ENCODE results near the gene TIGD3.
A peak's percentile ranks its signal among the peaks of the same experiment; 100 is the strongest.

TIGD3 gene, protein sequence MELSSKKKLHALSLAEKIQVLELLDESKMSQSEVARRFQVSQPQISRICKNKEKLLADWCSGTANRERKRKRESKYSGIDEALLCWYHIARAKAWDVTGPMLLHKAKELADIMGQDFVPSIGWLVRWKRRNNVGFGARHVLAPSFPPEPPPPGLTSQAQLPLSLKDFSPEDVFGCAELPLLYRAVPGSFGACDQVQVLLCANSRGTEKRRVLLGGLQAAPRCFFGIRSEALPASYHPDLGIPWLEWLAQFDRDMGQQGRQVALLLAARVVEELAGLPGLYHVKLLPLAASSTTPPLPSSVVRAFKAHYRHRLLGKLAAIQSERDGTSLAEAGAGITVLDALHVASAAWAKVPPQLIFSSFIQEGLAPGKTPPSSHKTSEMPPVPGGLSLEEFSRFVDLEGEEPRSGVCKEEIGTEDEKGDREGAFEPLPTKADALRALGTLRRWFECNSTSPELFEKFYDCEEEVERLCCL

DNA sequence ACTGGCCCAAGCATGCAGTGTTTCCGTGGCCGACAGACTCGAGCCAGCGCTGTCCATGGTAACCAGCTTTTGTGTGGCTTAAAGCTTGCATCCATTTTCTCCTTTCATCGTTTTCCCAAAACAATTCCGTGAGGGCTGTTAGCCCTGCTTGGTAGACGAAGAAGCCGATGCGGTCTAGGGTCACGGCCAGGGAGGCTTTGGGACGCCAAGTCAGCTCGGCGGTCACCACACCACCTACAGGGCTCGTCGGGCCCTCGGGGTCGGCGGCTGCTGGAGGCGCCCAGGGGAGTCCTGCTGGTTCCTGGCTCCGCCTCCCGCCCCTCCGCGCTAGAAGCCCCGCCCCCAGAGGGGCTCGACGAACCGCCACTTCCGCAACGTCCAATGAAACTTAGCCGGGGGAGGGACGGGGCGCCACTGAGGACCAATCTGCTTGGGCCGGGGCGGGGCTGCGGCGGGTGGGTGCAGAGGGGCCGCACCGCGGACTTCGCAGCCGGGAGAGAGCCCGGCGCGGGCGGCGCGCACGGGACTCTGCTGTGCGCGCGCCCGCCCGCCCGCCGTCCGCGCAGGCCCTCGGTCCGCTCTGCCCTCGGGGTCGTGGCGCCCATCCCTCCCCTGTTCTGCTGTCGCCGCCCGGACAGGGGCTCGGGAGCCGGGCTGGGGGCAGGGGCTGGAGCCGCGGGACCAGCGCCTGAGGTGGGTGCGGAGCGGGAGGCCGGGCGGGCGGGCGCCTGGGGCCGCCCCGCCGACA is at the start of gene TIGD3:
TIGD3 (plus strand) TSS at position 487 of the 748 bp plus-strand sequence. CDS start 1,058 bp downstream, outside the sequence.
- no peaks in the 10 kb centered on the region for H3K9me3 ChIP-seq (ENCODE audit: control insufficient read depth, low read length)
- H2AFZ ChIP-seq: peak within 1 kb of the TSS; percentile 72
- H3K4me1 ChIP-seq: no peaks in the 10 kb centered on the region
- peak within 1 kb of the TSS; percentile 71 for H3K4me3 ChIP-seq (ENCODE audit: low read depth, low read length)
- no peak within 1 kb of the TSS for H3K9ac ChIP-seq
- H3K27me3 ChIP-seq (ENCODE audit: control insufficient read depth, insufficient read depth, low read length): no peaks in the 10 kb centered on the region
- no peaks in the 10 kb centered on the region for H3K79me2 ChIP-seq
- TF ChIP-seq, protein P1, sequence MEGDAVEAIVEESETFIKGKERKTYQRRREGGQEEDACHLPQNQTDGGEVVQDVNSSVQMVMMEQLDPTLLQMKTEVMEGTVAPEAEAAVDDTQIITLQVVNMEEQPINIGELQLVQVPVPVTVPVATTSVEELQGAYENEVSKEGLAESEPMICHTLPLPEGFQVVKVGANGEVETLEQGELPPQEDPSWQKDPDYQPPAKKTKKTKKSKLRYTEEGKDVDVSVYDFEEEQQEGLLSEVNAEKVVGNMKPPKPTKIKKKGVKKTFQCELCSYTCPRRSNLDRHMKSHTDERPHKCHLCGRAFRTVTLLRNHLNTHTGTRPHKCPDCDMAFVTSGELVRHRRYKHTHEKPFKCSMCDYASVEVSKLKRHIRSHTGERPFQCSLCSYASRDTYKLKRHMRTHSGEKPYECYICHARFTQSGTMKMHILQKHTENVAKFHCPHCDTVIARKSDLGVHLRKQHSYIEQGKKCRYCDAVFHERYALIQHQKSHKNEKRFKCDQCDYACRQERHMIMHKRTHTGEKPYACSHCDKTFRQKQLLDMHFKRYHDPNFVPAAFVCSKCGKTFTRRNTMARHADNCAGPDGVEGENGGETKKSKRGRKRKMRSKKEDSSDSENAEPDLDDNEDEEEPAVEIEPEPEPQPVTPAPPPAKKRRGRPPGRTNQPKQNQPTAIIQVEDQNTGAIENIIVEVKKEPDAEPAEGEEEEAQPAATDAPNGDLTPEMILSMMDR (IDR thresholded peaks at IDR 0.05): no peak
- H3K27ac ChIP-seq: peak within 1 kb of the TSS; percentile 69
- no peaks in the 10 kb centered on the region for H3K36me3 ChIP-seq (ENCODE audit: control insufficient read depth, insufficient read depth, low read length)
- peak within 1 kb of the TSS; percentile 93 for H3K4me2 ChIP-seq (ENCODE audit: low read length)

DNA sequence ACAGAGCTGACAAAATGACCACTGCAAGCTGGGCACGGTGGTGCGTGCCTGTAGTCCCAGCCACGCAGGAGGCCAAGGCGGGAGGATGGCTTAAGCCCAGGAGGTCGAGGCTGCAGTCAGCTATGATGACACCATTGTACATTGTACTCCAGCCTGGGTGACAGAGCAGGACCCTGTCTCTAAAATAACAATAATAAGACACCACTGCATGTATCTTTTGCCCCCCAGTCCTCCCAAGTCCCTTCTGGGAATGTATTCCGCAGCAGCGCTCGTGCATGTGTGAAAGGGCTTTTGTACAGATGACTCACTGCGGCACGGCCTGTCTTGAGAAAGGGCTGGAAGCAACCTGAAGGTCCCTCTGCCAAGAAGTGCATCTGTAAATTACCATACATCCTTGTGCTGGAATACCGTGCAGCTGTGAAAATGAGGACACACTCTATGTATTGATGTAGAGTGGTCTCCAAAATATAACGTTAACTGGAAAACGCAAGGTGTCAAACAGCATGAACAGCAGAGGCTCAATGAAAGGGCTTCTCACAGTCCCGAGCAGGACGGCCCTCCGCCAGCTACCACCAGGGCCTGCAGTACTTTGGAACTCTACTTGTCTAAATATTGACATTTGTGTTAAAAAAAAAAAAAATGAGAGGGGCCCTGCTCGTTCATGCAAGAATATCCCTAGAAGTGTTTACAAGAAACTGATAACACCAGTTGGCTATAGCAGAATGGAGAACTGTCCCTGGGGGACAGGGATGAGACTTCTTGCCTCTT is 48.9 kb upstream of the TIGD3 start:
- H3K9ac ChIP-seq: no peak overlapping the region
- TF ChIP-seq, protein P1 (IDR thresholded peaks at IDR 0.05): no peak

DNA sequence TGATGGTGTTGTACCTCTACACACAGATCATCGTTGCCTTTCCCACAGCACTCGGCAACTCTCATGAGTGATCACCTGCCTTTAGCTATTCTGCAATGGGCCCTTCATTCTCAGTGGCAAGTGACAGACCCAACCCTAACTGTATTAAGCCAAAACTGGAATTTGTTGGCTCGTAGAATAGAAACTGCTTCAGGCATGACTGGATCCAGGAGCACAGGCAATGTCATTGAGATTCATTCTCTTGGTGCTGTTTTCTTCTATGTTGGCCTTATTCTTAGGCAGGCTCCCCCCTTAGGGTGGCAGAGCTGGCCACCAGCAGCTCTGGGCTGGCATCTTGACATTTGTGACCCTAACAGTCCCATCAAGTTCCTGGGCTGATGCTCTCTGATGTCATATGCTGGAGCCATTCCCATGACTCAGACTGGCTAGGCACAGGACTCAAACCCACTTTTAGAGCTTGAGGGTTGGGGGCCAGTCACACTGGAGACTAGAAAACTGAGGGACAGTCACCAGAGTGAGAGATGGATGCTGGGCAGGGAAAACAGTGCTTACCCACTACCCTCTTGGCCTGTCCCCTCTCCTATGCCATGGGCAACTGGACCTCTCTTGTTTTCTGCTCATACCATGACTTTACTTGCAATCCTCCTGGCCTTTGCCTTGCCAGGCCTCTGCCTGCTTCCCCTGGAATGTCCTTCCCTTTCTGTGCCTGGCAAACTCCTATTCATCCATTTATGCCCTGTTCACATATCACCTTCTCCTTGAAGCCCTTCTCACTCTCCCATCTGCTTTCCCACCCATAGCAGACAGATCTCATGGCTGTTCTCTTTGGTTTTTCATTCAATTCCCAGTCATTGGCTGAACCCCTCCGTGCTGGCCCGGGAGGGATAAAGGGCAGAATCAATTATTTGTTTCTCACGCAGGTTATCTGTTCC is 47.0 kb upstream of the TIGD3 start:
- Histone ChIP-seq H3K4me2 (ENCODE audit: low read length) (no peak overlapping the region), H3K4me3 (ENCODE audit: low read depth, low read length) (no peak overlapping the region), H3K27ac (peak overlapping the region; percentile 47), H3K79me2 (no peaks in the 10 kb centered on the region), H3K36me3 (ENCODE audit: control insufficient read depth, insufficient read depth, low read length) (no peaks in the 10 kb centered on the region), H2AFZ (no peak overlapping the region), H3K27me3 (ENCODE audit: control insufficient read depth, insufficient read depth, low read length) (no peaks in the 10 kb centered on the region), H3K9ac (no peak overlapping the region), H3K4me1 (peaks cover 5% of the 10 kb centered on the region), H3K9me3 (ENCODE audit: control insufficient read depth, low read length) (no peaks in the 10 kb centered on the region)
- TF ChIP-seq, protein P1 (IDR thresholded peaks at IDR 0.05): no peak

More for the DNA sequence above, 48.9 kb upstream of the TIGD3 start:
- Histone ChIP-seq H3K4me3 (ENCODE audit: low read depth, low read length) (no peak overlapping the region), H3K9me3 (ENCODE audit: control insufficient read depth, low read length) (no peaks in the 10 kb centered on the region), H3K79me2 (no peaks in the 10 kb centered on the region), H2AFZ (no peak overlapping the region), H3K27me3 (ENCODE audit: control insufficient read depth, insufficient read depth, low read length) (no peaks in the 10 kb centered on the region), H3K4me2 (ENCODE audit: low read length) (no peak overlapping the region), H3K27ac (no peak overlapping the region), H3K4me1 (peaks cover 5% of the 10 kb centered on the region), H3K36me3 (ENCODE audit: control insufficient read depth, insufficient read depth, low read length) (no peaks in the 10 kb centered on the region)

DNA sequence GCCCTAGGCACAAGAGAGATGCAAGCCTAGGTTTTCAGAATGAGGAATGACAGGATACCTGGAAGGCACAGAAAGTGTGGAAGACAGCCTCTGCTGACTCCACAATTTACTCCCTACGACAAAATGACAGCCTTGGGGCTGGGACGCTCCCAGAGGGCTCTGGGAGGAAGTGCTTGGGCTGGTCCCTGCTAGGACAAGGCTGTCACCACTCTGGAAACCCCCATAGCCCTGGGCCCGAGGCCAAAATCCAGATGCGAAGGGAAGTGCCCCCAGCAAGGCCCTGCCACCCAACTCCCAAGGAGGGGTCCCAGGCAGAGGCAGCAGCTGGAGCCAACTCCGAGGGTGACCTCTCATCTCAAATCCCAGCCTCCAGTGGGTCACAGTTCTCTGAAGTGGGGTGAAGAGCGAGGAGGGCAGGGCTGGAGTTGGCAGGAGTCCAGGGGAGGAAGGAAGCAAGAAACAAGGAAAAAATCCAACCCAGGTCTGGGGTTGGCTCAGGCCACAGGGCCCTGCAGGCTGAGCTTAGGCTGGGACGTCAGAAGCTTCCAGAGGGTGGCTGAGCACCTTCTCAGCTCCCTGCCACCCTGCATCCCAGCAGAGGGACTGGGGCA is 46.2 kb upstream of the TIGD3 start:
- peaks cover 5% of the 10 kb centered on the region for H3K4me1 ChIP-seq
- H3K4me2 ChIP-seq (ENCODE audit: low read length): no peak overlapping the region
- no peak overlapping the region for H3K9ac ChIP-seq
- no peaks in the 10 kb centered on the region for H3K79me2 ChIP-seq
- TF ChIP-seq, protein P1 (IDR thresholded peaks at IDR 0.05): no peak
- H3K9me3 ChIP-seq (ENCODE audit: control insufficient read depth, low read length): no peaks in the 10 kb centered on the region
- peak overlapping the region; percentile 47 for H3K27ac ChIP-seq
- H3K27me3 ChIP-seq (ENCODE audit: control insufficient read depth, insufficient read depth, low read length): no peaks in the 10 kb centered on the region
- H3K36me3 ChIP-seq (ENCODE audit: control insufficient read depth, insufficient read depth, low read length): no peaks in the 10 kb centered on the region
- no peak overlapping the region for H3K4me3 ChIP-seq (ENCODE audit: low read depth, low read length)
- H2AFZ ChIP-seq: no peak overlapping the region
